B cell (primary cell): ENCODE data around the gene WFDC1. TPM values are rescaled to one million over a fixed set of nuclear protein-coding genes. Genes with fewer than 3 reads are reported as not detected.

ENCODE experiments used
- ATAC-seq: fragments of 200-7000 bp; cut with Tn5 transposase; one replicate; pipeline ENCODE4 v1.10.0; 2021; ENCODE audit warnings: low read depth, mild to moderate bottlenecking, moderate number of reproducible peaks, moderate library complexity
- CTCF ChIA-PET: fragments of 350-600 bp; sonication (Branson Sonifier 250); formaldehyde crosslinking; loops from one replicate; lab custom pipeline; 2021; ENCODE audit warnings: antibody characterized with exemption, inconsistent platforms; lab: Charles Lee
- POLR2A ChIA-PET: fragments of 350-600 bp; sonication (Branson Sonifier 250); formaldehyde crosslinking; loops from one replicate; lab custom pipeline; 2021; ENCODE audit warnings: antibody characterized with exemption; lab: Charles Lee
- DNase-seq: peaks from one replicate; pipeline ENCODE4 v3.0.0; 2013
- H2AFZ ChIP-seq: 2 replicates; pipeline ENCODE4 v1.6.1; 2012; ENCODE audit warnings: mild to moderate bottlenecking, low read depth, low read length; ENCODE audit not compliant: insufficient read depth, poor library complexity, severe bottlenecking
- H3K27ac ChIP-seq, 2 donors: 1 replicate in 1 of 2; 2 replicates in 1 of 2; pipeline ENCODE4 v1.5.1; 2012 to 2013; ENCODE audit warnings: low read length in 2 of 2, mild to moderate bottlenecking in 2 of 2, moderate library complexity in 1 of 2
- H3K27me3 ChIP-seq, 4 experiments: fragments of 200-600 bp in 1 of 4; sonication (generic) in 1 of 4; replicated peaks in 1 of 4; 1 replicate in 2 of 4; 2 replicates in 2 of 4; pipeline versions ENCODE4 v1.6.1 to v1.7.0; 2013 to 2016; ENCODE audit warnings: low read length in 3 of 4, mild to moderate bottlenecking in 2 of 4, mixed read lengths in 1 of 4, moderate library complexity in 1 of 4; ENCODE audit not compliant: insufficient read depth in 4 of 4, control insufficient read depth in 3 of 4; ENCODE audit errors: control extremely low read depth in 1 of 4
- H3K36me3 ChIP-seq, 2 experiments: replicated peaks in 1 of 2; 1 replicate in 1 of 2; 2 replicates in 1 of 2; pipeline versions ENCODE4 v1.6.1 to v1.7.1; 2013; ENCODE audit warnings: low read length in 1 of 2; ENCODE audit not compliant: insufficient read depth in 2 of 2, control insufficient read depth in 1 of 2; ENCODE audit errors: control extremely low read depth in 1 of 2, extremely low read depth in 1 of 2
- H3K4me1 ChIP-seq, 2 donors: fragments of 200-600 bp in 1 of 2; sonication (generic) in 1 of 2; 1 replicate in 1 of 2; 2 replicates in 1 of 2; pipeline versions ENCODE4 v1.5.1 to v1.6.1; 2013 to 2017; ENCODE audit warnings: low read length in 2 of 2; ENCODE audit not compliant: control insufficient read depth in 2 of 2, insufficient read depth in 2 of 2
- H3K4me2 ChIP-seq: replicated peaks from 2 replicates; pipeline ENCODE3; 2012; ENCODE audit warnings: mild to moderate bottlenecking, low read depth, low read length; ENCODE audit not compliant: poor library complexity, severe bottlenecking
- H3K4me3 ChIP-seq, 5 experiments: fragments of 200-600 bp in 1 of 5; sonication (generic) in 1 of 5; 1 replicate in 3 of 5; 2 replicates in 2 of 5; pipeline versions ENCODE4 v1.5.1 to v1.7.0; 2011 to 2016; ENCODE audit warnings: low read length in 4 of 5, mild to moderate bottlenecking in 4 of 5, low read depth in 2 of 5, control low read depth in 1 of 5, moderate library complexity in 1 of 5; ENCODE audit not compliant: insufficient read depth in 1 of 5; ENCODE audit errors: control extremely low read depth in 1 of 5, extremely low read depth in 1 of 5
- H3K79me2 ChIP-seq: fragments of 200-600 bp; sonication (generic); one replicate; pipeline ENCODE4 v1.6.0; 2016; ENCODE audit warnings: low read length; ENCODE audit not compliant: control insufficient read depth, insufficient read depth
- H3K9ac ChIP-seq: fragments of 200-600 bp; sonication (generic); 2 replicates; pipeline ENCODE4 v1.6.1; 2017; ENCODE audit warnings: mild to moderate bottlenecking, low read length, moderate library complexity
- H3K9me3 ChIP-seq, 3 donors: one replicate each; pipeline versions ENCODE4 v1.6.1 to v1.7.1; 2013; ENCODE audit warnings: low read length in 2 of 3; ENCODE audit not compliant: control insufficient read depth in 2 of 3, insufficient read depth in 1 of 3; ENCODE audit errors: control extremely low read depth in 1 of 3
- H4K20me1 ChIP-seq: 2 replicates; pipeline ENCODE4 v1.6.0; 2012; ENCODE audit warnings: mild to moderate bottlenecking, low read length; ENCODE audit not compliant: insufficient read depth, control insufficient read depth, poor library complexity, severe bottlenecking
- H3K27ac Mint-ChIP-seq: one replicate; pipeline ENCODE4 v1.8.0; 2021; ENCODE audit warnings: mixed read lengths
- H3K27me3 Mint-ChIP-seq: one replicate; pipeline ENCODE4 v1.8.0; 2021; ENCODE audit warnings: mixed read lengths
- H3K4me1 Mint-ChIP-seq: one replicate; pipeline ENCODE4 v1.8.0; 2021; ENCODE audit warnings: mixed read lengths
- H3K4me3 Mint-ChIP-seq: one replicate; pipeline ENCODE4 v1.8.0; 2021; ENCODE audit warnings: mixed read lengths
- H3K9me3 Mint-ChIP-seq: one replicate; pipeline ENCODE4 v1.8.0; 2022; ENCODE audit warnings: mixed read lengths; ENCODE audit not compliant: insufficient read depth
- EZH2 ChIP-seq: IDR thresholded peaks from 2 replicates; pipeline ENCODE4 v1.6.1; 2012; ENCODE audit warnings: borderline replicate concordance, low read depth, mild to moderate bottlenecking, moderate library complexity, low read length; ENCODE audit not compliant: insufficient read depth, poor library complexity, severe bottlenecking
- WGBS: methylation state at CpG from one replicate; pipeline ENCODE4 v1.1.5; 2013; ENCODE audit warnings: missing lambda C conversion rate; ENCODE audit not compliant: insufficient coverage; 5-methylcytosine and 5-hydroxymethylcytosine counted together
- intact Hi-C: fragments of 100-400 bp; cut with micrococcal nuclease; formaldehyde crosslinking; loops from one replicate; pipeline ENCODE4 v1.10.0; 2022
- polyA plus RNA-seq: library from polyadenylated mRNA; depleted of rRNA; stranded (reverse); fragments of >200 nt; gene quantifications from 2 replicates; pipeline ENCODE4 v1.2.3, GENCODE V29; 2012
- total RNA-seq, 2 donors: library from RNA; stranded (reverse); fragments of 120-200 nt in 1 of 2; gene quantifications; 1 replicate in 1 of 2; 2 replicates in 1 of 2; pipeline versions ENCODE4 v1.2.3 to v1.2.4, GENCODE V29; 2013 to 2022
- TF ChIP-seq, protein P1 (sequence below): fragments of 200-600 bp; IDR thresholded peaks from one replicate; pipeline ENCODE4 v1.8.0; 2022; ENCODE audit warnings: antibody characterized with exemption, mild to moderate bottlenecking

The WFDC1 gene
- total and polyA plus RNA-seq, 2 donors (not counting 1 experiment from before 2014, with no cell fraction given) = not detected

DNA sequence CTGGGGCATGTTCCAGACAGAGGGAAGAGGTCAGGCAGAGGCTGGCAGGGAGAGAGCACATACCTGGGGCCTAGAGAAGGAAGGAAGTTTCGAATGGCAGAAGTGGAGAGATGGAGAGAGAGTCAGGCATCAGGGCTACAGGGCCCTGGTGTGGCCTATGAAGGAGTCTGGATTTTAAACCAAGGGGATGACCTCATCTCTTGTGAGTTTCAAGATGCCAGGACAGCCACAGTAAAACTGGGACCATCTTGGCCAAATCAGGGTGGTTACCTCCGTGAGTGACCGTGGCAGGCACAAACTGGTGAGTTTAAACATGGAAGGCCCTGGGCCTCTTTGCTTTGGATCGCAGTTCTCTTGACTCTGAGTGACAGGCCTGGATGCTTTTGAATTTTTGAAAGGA lies 66.1 kb downstream of the WFDC1 start:
- no peak for DNase-seq
- H3K27me3 ChIP-seq = peaks cover 0 to 2% (median 0%) of the 10 kb centered on the region in 4 experiments
- no peak overlapping the region for H2AFZ ChIP-seq
- no peak overlapping the region for H3K4me2 ChIP-seq
- ATAC-seq = no peak
- no peaks in the 10 kb centered on the region for H3K79me2 ChIP-seq
- intact Hi-C loops = no loop called here
- CTCF ChIA-PET = no interaction called here
- H3K4me3 Mint-ChIP-seq = no peak overlapping the region
- no peak overlapping the region for H3K4me3 ChIP-seq
- H3K27ac Mint-ChIP-seq = no peak overlapping the region
- no peaks in the 10 kb centered on the region for H4K20me1 ChIP-seq
- POLR2A ChIA-PET = no interaction called here
- no peak overlapping the region for H3K9ac ChIP-seq
- H3K9me3 Mint-ChIP-seq = no peaks in the 10 kb centered on the region
- H3K4me1 ChIP-seq = no peaks in the 10 kb centered on the region
- H3K27me3 Mint-ChIP-seq = peaks cover 18% of the 10 kb centered on the region
- H3K36me3 ChIP-seq = no peaks in the 10 kb centered on the region
- TF ChIP-seq, protein P1, sequence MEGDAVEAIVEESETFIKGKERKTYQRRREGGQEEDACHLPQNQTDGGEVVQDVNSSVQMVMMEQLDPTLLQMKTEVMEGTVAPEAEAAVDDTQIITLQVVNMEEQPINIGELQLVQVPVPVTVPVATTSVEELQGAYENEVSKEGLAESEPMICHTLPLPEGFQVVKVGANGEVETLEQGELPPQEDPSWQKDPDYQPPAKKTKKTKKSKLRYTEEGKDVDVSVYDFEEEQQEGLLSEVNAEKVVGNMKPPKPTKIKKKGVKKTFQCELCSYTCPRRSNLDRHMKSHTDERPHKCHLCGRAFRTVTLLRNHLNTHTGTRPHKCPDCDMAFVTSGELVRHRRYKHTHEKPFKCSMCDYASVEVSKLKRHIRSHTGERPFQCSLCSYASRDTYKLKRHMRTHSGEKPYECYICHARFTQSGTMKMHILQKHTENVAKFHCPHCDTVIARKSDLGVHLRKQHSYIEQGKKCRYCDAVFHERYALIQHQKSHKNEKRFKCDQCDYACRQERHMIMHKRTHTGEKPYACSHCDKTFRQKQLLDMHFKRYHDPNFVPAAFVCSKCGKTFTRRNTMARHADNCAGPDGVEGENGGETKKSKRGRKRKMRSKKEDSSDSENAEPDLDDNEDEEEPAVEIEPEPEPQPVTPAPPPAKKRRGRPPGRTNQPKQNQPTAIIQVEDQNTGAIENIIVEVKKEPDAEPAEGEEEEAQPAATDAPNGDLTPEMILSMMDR = no peak
- TF ChIP-seq EZH2 = no peak
- no peaks in the 10 kb centered on the region for H3K9me3 ChIP-seq
- WGBS = 81% methylated on average over 3 of the region's 4 CpGs
- no peaks in the 10 kb centered on the region for H3K4me1 Mint-ChIP-seq
- no peak overlapping the region for H3K27ac ChIP-seq

DNA sequence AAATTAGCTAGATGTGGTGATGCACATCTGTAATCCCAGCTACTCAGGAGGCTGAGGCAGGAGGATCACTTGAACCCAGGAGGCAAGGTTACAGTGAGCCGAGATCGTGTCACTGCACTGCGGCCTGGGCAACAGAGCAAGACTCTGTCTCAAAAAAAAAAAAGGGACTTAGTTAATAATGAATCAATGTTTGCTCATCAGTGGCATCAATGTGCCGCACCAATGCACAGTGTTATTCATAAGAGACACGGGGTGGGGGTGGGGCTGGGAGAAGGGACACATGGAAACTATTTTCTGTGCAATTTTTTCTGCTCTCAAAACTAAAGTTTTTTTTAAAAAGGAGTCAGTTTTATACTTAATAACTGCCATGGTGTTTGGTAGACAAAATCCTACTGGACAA lies 66.9 kb downstream of the WFDC1 start:
- H3K27me3 Mint-ChIP-seq = peaks cover 24% of the 10 kb centered on the region
- H3K4me1 Mint-ChIP-seq = no peaks in the 10 kb centered on the region
- H3K27ac Mint-ChIP-seq = no peak overlapping the region
- H3K4me1 ChIP-seq = no peaks in the 10 kb centered on the region
- H3K36me3 ChIP-seq = no peaks in the 10 kb centered on the region
- no peaks in the 10 kb centered on the region for H4K20me1 ChIP-seq
- peaks cover 0 to 10% (median 0%) of the 10 kb centered on the region in 4 experiments for H3K27me3 ChIP-seq
- 91% methylated on average over 3 of the region's 5 CpGs for WGBS
- no peak overlapping the region for H3K9ac ChIP-seq
- no peaks in the 10 kb centered on the region for H3K9me3 ChIP-seq
- no peak for DNase-seq
- ChIA-PET CTCF (no interaction called here), POLR2A (no interaction called here)
- no peaks in the 10 kb centered on the region for H3K79me2 ChIP-seq
- intact Hi-C loops = no loop called here
- no peak for ATAC-seq
- TF ChIP-seq, protein P1 = no peak
- TF ChIP-seq EZH2 = no peak
- no peak overlapping the region for H3K4me3 Mint-ChIP-seq
- H3K4me3 ChIP-seq = no peak overlapping the region
- H3K27ac ChIP-seq = no peak overlapping the region
- no peak overlapping the region for H3K4me2 ChIP-seq
- no peak overlapping the region for H2AFZ ChIP-seq
- no peaks in the 10 kb centered on the region for H3K9me3 Mint-ChIP-seq
